Testis (tissue), 3 donors: ENCODE measurements around the gene AP5Z1. TPM values are rescaled to one million over a fixed set of nuclear protein-coding genes. Genes with fewer than 3 reads are reported as not detected.

Source experiments
- DNase-seq: peaks from one replicate; pipeline ENCODE4 v3.0.0-alpha.2; 2019
- H3K27ac ChIP-seq, 2 donors: fragments of 200-600 bp; sonication (generic); one replicate each; pipeline ENCODE4 v1.5.1; 2019
- H3K27me3 ChIP-seq: fragments of 200-600 bp; sonication (generic); one replicate; pipeline ENCODE4 v1.5.1; 2019
- H3K36me3 ChIP-seq: fragments of 200-600 bp; sonication (generic); one replicate; pipeline ENCODE4 v1.5.1; 2017; ENCODE audit warnings: low read depth; ENCODE audit errors: missing control alignments
- H3K4me1 ChIP-seq: fragments of 200-600 bp; sonication (generic); one replicate; pipeline ENCODE4 v1.5.1; 2019
- H3K4me3 ChIP-seq, 2 donors: fragments of 200-600 bp; sonication (generic); one replicate each; pipeline ENCODE4 v1.5.1; 2017 to 2019
- H3K9me3 ChIP-seq: fragments of 200-600 bp; sonication (generic); one replicate; pipeline ENCODE4 v1.5.1; 2017
- CTCF ChIP-seq, 3 experiments: fragments of 450-650 bp in 2 of 3; fragments of 200-600 bp in 1 of 3; sonication (generic) in 1 of 3; IDR thresholded peaks; one replicate each; pipeline ENCODE4 v1.5.1; 2016 to 2019; ENCODE audit warnings: antibody characterized with exemption in 3 of 3, mild to moderate bottlenecking in 2 of 3, moderate library complexity in 1 of 3
- POLR2A ChIP-seq: fragments of 450-650 bp; IDR thresholded peaks from one replicate; pipeline ENCODE4 v1.6.1; 2017; ENCODE audit warnings: antibody characterized with exemption, mild to moderate bottlenecking, moderate library complexity
- WGBS, 2 donors: methylation state at CpG; one replicate each; pipeline ENCODE4 v1.1.5; 2018; 5-methylcytosine and 5-hydroxymethylcytosine counted together
- intact Hi-C: fragments of 100-400 bp; cut with DNase I; formaldehyde crosslinking; loops from one replicate; pipeline ENCODE4 v1.15.1; 2023; ENCODE audit warnings: low total_unique reads
- polyA plus RNA-seq: library from polyadenylated mRNA; stranded (reverse); fragments of 350-450 nt; fragmentation: Illumina TruSeq; extraction: RNeasy Lipid Tissue Mini Kit (QIAGEN cat#74804); gene quantifications from one replicate; pipeline ENCODE4 v1.2.3, GENCODE V29; 2014; ENCODE audit warnings: low read depth, low replicate concordance; ENCODE audit not compliant: insufficient read depth
- total RNA-seq, 2 donors: library from RNA; depleted of rRNA; stranded (reverse); fragments of >200 nt; gene quantifications; one replicate each; pipeline ENCODE4 v1.2.3, GENCODE V29; 2016

Gene AP5Z1
- total and polyA plus RNA-seq, 3 donors from 2014 or later = 30.0 to 59.1 (median 47.6) TPM

GRCh38 chr7:4808026-4808425, 32.6 kb downstream of the AP5Z1 start:
- Histone ChIP-seq H3K9me3 (no peaks in the 10 kb centered on the region), H3K36me3 (no peaks in the 10 kb centered on the region), H3K4me1 (no peaks in the 10 kb centered on the region), H3K27me3 (no peaks in the 10 kb centered on the region), H3K27ac (no peak overlapping the region), H3K4me3 (no peak overlapping the region)
- DNase-seq = no peak
- intact Hi-C loops = loop anchor here (10.0 kb wide), 1 partner anchor 77 kb away; the partner anchor contains the start of gene RADIL
- 53 to 55% methylated on average over 5 of the region's 5 CpGs for WGBS, 2 donors
- TF ChIP-seq POLR2A = no peak
- TF ChIP-seq CTCF (IDR thresholded peaks at IDR 0.05) = no peak

DNA sequence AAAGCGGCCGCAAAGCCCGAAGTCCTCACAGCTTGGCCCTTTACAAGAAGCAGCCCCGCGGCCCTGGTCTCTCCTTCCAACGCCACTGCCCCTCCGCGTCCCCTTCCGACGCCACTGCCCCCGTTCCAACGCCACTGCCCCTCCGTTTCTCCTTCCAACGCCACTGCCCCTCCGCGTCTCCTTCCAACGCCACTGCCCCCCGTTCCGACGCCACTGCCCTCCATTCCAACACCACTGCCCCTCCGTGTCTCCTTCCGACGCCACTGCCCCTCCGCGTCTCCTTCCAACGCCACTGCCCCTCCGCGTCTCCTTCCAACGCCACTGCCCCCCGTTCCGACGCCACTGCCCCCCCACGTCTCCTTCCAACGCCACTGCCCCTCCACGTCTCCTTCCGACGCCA, 33.1 kb downstream of the AP5Z1 start:
- H3K27me3 ChIP-seq = no peaks in the 10 kb centered on the region
- no peaks in the 10 kb centered on the region for H3K4me1 ChIP-seq
- no peak for DNase-seq
- no peak for TF ChIP-seq CTCF (IDR thresholded peaks at IDR 0.05)
- intact Hi-C loops = loop anchor here (10.0 kb wide), 1 partner anchor 76 kb away; the partner anchor contains the start of gene RADIL
- WGBS, 2 donors = 55 to 61% methylated on average over 36 to 37 of the region's 37 CpGs
- no peaks in the 10 kb centered on the region for H3K9me3 ChIP-seq
- no peak overlapping the region for H3K27ac ChIP-seq
- peak overlapping the region in 1 of 2 donors; percentile 39 for H3K4me3 ChIP-seq
- H3K36me3 ChIP-seq = no peaks in the 10 kb centered on the region

GRCh38 chr7:4809091-4809591, 33.7 kb downstream of the AP5Z1 start:
- no peak for DNase-seq
- H3K27me3 ChIP-seq = no peaks in the 10 kb centered on the region
- H3K4me3 ChIP-seq = peak overlapping the region in 1 of 2 donors; percentile 39
- H3K4me1 ChIP-seq = no peaks in the 10 kb centered on the region
- H3K9me3 ChIP-seq = no peaks in the 10 kb centered on the region
- H3K27ac ChIP-seq = no peak overlapping the region
- TF ChIP-seq POLR2A (no peak), CTCF (IDR thresholded peaks at IDR 0.05) (no peak)
- no peaks in the 10 kb centered on the region for H3K36me3 ChIP-seq
- 58 to 69% methylated on average over 13 to 37 of the region's 38 CpGs for WGBS, 2 donors
- intact Hi-C loops = loop anchor here (10.0 kb wide), 1 partner anchor 76 kb away; the partner anchor contains the start of gene RADIL

DNA sequence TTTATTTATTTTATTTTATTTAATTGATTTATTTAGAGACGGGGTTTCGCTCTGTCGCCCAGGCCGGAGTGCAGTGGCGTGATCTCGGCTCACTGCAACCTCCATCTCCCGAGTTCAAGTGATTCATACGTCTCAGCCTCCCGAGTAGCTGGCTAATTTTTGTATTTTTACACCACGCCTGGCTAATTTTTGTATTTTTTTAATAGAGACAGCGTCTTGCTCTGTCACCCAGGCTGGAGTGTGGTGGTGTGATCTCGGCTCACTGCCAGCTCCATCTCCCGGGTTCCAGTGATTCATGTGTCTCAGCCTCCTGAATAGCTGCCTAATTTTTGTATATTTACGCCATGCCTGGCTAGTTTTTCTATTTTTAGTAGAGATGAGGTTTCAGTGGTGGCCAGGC, 34.2 kb downstream of the AP5Z1 start:
- 67 to 76% methylated on average over 14 of the region's 14 CpGs for WGBS, 2 donors
- TF ChIP-seq POLR2A (no peak), CTCF (IDR thresholded peaks at IDR 0.05) (no peak)
- peak overlapping the region in 1 of 2 donors; percentile 39 for H3K4me3 ChIP-seq
- intact Hi-C loops = loop anchor here (10.0 kb wide), 1 partner anchor 75 kb away; the partner anchor contains the start of gene RADIL
- H3K9me3 ChIP-seq = no peaks in the 10 kb centered on the region
- H3K4me1 ChIP-seq = no peaks in the 10 kb centered on the region
- H3K27ac ChIP-seq = no peak overlapping the region
- no peak for DNase-seq
- H3K27me3 ChIP-seq = no peaks in the 10 kb centered on the region
- no peaks in the 10 kb centered on the region for H3K36me3 ChIP-seq

GRCh38 chr7:4814433-4814832, 39.0 kb downstream of the AP5Z1 start:
- 78 to 82% methylated on average over 14 of the region's 14 CpGs for WGBS, 2 donors
- Histone ChIP-seq H3K4me1 (no peaks in the 10 kb centered on the region), H3K36me3 (no peaks in the 10 kb centered on the region), H3K27ac (no peak overlapping the region), H3K4me3 (no peak overlapping the region), H3K9me3 (no peaks in the 10 kb centered on the region), H3K27me3 (no peaks in the 10 kb centered on the region)
- TF ChIP-seq POLR2A (no peak), CTCF (IDR thresholded peaks at IDR 0.05) (no peak)
- intact Hi-C loops = no loop called here
- DNase-seq = no peak
